Adrenal gland (tissue), 12 donors: Measurements from ENCODE around the gene MEDAG. TPM values are rescaled to one million over a fixed set of nuclear protein-coding genes. Genes with fewer than 3 reads are reported as not detected.

Source experiments
- DNase-seq, 7 donors: peaks; one replicate each; pipeline ENCODE4 v3.0.0-alpha.2; 2019 to 2020
- H3K27ac ChIP-seq, 5 donors: fragments of 200-600 bp; sonication (generic) in 4 of 5; 1 replicate in 3 of 5; 2 replicates in 2 of 5; pipeline versions ENCODE4 v1.5.1 to v1.8.0; 2016 to 2020; ENCODE audit warnings: mild to moderate bottlenecking in 1 of 5
- H3K27me3 ChIP-seq: fragments of 200-600 bp; 2 replicates; pipeline ENCODE4 v1.8.0; 2021
- H3K36me3 ChIP-seq, 2 donors: fragments of 200-600 bp; replicated peaks in 1 of 2; 1 replicate in 1 of 2; 2 replicates in 1 of 2; pipeline versions ENCODE4 v1.5.1 to v1.8.0; 2018 to 2022
- H3K4me1 ChIP-seq, 2 donors: fragments of 200-600 bp; replicated peaks in 1 of 2; 1 replicate in 1 of 2; 2 replicates in 1 of 2; pipeline versions ENCODE4 v1.5.1 to v1.8.0; 2018 to 2021
- H3K4me3 ChIP-seq, 4 donors: fragments of 200-600 bp; sonication (generic) in 3 of 4; one replicate each; pipeline ENCODE4 v1.5.1; 2016 to 2018
- H3K9me3 ChIP-seq, 3 donors: fragments of 200-600 bp; sonication (generic) in 1 of 3; replicated peaks in 1 of 3; 1 replicate in 2 of 3; 2 replicates in 1 of 3; pipeline versions ENCODE4 v1.5.1 to v1.8.0; 2016 to 2021
- CTCF ChIP-seq, 6 experiments: fragments of 450-650 bp in 4 of 6; fragments of 200-600 bp in 2 of 6; sonication (generic) in 1 of 6; IDR thresholded peaks; 1 replicate in 5 of 6; 2 replicates in 1 of 6; pipeline versions ENCODE4 v1.5.1 to v1.8.0; 2016 to 2021; ENCODE audit warnings: antibody characterized with exemption in 6 of 6, mild to moderate bottlenecking in 2 of 6, moderate library complexity in 1 of 6
- POLR2A ChIP-seq, 2 donors: fragments of 450-650 bp; IDR thresholded peaks; one replicate each; pipeline ENCODE4 v1.6.1; 2017; ENCODE audit warnings: antibody characterized with exemption in 2 of 2, mild to moderate bottlenecking in 2 of 2, moderate library complexity in 1 of 2
- WGBS, 4 donors: extraction: QIAGEN DNeasy Blood & Tissue Kit in 2 of 4; methylation state at CpG; one replicate each; pipeline versions ENCODE4 v1.1.5 to v1.1.7; 2013 to 2017; 5-methylcytosine and 5-hydroxymethylcytosine counted together
- intact Hi-C, 2 donors: fragments of 100-400 bp; cut with DNase I; formaldehyde crosslinking; loops; one replicate each; pipeline versions ENCODE4 v1.14.1 to v1.15.0; 2022 to 2023
- polyA plus RNA-seq, 3 donors: library from polyadenylated mRNA; stranded (reverse); fragments of 200-250 nt in 2 of 3; fragments of 350-450 nt in 1 of 3; fragmentation: Illumina TruSeq in 1 of 3; extraction: RNeasy Lipid Tissue Mini Kit (QIAGEN cat#74804) in 1 of 3; gene quantifications; one replicate each; pipeline ENCODE4 v1.2.3, GENCODE V29; 2013 to 2014
- total RNA-seq, 9 donors: library from RNA; depleted of rRNA in 4 of 9; stranded (reverse); fragments of >200 nt in 4 of 9; fragments of 120-200 nt in 1 of 9; fragmentation: NEBNext Ultra II Directional in 1 of 9; extraction: Animal tissue kit (Norgen Biotek cat#: 25700) in 1 of 9; gene quantifications; one replicate each; pipeline versions ENCODE4 v1.1.0 to v1.2.4, GENCODE V29; 2013 to 2023
- donor health status: healthy with polysubstance abuse.
- donor health status: Bipolar disorder and iron deficiency.
- donor health status: DM: yes; HTN: yes; CAD: no.
- donor health status: DM: no; HTN: no; CAD: no.
- donor health status: DM: no; HTN: no; CAD: no.
- donor health status: DM: yes; HTN: yes; CAD: no.

MEDAG gene
- total and polyA plus RNA-seq, 12 donors: 0.72 to 19.8 (median 3.2) TPM

- TF ChIP-seq CTCF (IDR thresholded peaks at IDR 0.05) (no peak), POLR2A (IDR thresholded peaks at IDR 0.05) (no peak)
- no peaks in the 10 kb centered on the region for H3K9me3 ChIP-seq
- H3K36me3 ChIP-seq: no peaks in the 10 kb centered on the region
- intact Hi-C loops: no loop called here
- peaks cover 10% of the 10 kb centered on the region for H3K27me3 ChIP-seq
- no peak overlapping the region for H3K27ac ChIP-seq
- peaks cover 0 to 24% of the 10 kb centered on the region in 2 donors for H3K4me1 ChIP-seq
- no peak for DNase-seq
- H3K4me3 ChIP-seq: no peak overlapping the region
- 76 to 95% (median 92%) methylated on average over 3 of the region's 3 CpGs for WGBS, 4 donors
These were observed 4.6 kb downstream of the MEDAG start for GRCh38 chr13:30910676-30911075.

GRCh38 chr13:30915691-30916541 is 9.8 kb downstream of the MEDAG start:
- Histone ChIP-seq H3K36me3 (no peaks in the 10 kb centered on the region), H3K27ac (no peak overlapping the region), H3K9me3 (no peaks in the 10 kb centered on the region), H3K27me3 (no peaks in the 10 kb centered on the region), H3K4me1 (no peaks in the 10 kb centered on the region), H3K4me3 (no peak overlapping the region)
- TF ChIP-seq POLR2A (IDR thresholded peaks at IDR 0.05): no peak
- no peak for TF ChIP-seq CTCF (IDR thresholded peaks at IDR 0.05)
- WGBS, 4 donors: 71 to 83% (median 80%) methylated on average over 16 to 19 of the region's 19 CpGs
- intact Hi-C loops: no loop called here
- no peak for DNase-seq

GRCh38 chr13:30916991-30917390 is 10.9 kb downstream of the MEDAG start:
- Histone ChIP-seq H3K27ac (no peak overlapping the region), H3K36me3 (no peaks in the 10 kb centered on the region), H3K4me3 (no peak overlapping the region), H3K27me3 (no peaks in the 10 kb centered on the region), H3K9me3 (no peaks in the 10 kb centered on the region), H3K4me1 (no peaks in the 10 kb centered on the region)
- no peak for TF ChIP-seq POLR2A (IDR thresholded peaks at IDR 0.05)
- DNase-seq: no peak
- intact Hi-C loops: no loop called here
- 82 to 87% (median 85%) methylated on average over 6 of the region's 6 CpGs for WGBS, 4 donors

GRCh38 chr13:30918662-30919405 is 12.8 kb downstream of the MEDAG start:
- H3K27me3 ChIP-seq: no peaks in the 10 kb centered on the region
- H3K4me1 ChIP-seq: no peaks in the 10 kb centered on the region
- no peaks in the 10 kb centered on the region for H3K36me3 ChIP-seq
- no peak overlapping the region for H3K27ac ChIP-seq
- intact Hi-C loops: no loop called here
- WGBS, 4 donors: 75 to 81% (median 79%) methylated on average over 6 of the region's 6 CpGs
- DNase-seq: no peak
- no peak overlapping the region for H3K4me3 ChIP-seq
- no peaks in the 10 kb centered on the region for H3K9me3 ChIP-seq
- TF ChIP-seq POLR2A (IDR thresholded peaks at IDR 0.05): no peak
- no peak for TF ChIP-seq CTCF (IDR thresholded peaks at IDR 0.05)
